ENCODE data around the gene CCDC8.
"Not testable (repeated sequence)": the region's sequence is repeated elsewhere in the genome, so short reads cannot be mapped to it uniquely, and the experiment has no call there.

CCDC8 gene

GRCh38 chr19:46383171-46383815 is 30.1 kb downstream of the CCDC8 start:
- no peak for DNase-seq (ENCODE audit: low read depth in 2 of 2)

- DNase-seq (ENCODE audit: low read depth in 2 of 2): no peak
These were observed 31.5 kb downstream of the CCDC8 start for GRCh38 chr19:46381756-46382345.

- no peak for DNase-seq (ENCODE audit: low read depth in 2 of 2)
These were observed 32.0 kb downstream of the CCDC8 start for GRCh38 chr19:46381346-46381745.

GRCh38 chr19:46380690-46381089 is 32.7 kb downstream of the CCDC8 start:
- no peak for DNase-seq (ENCODE audit: low read depth in 2 of 2)

GRCh38 chr19:46378268-46378667 is 35.1 kb downstream of the CCDC8 start:
- DNase-seq (ENCODE audit: low read depth in 2 of 2): no peak

GRCh38 chr19:46376241-46377153 is 36.9 kb downstream of the CCDC8 start:
- DNase-seq (ENCODE audit: low read depth in 2 of 2): no peak

- not testable (repeated sequence) for DNase-seq (ENCODE audit: low read depth in 2 of 2)
These were observed 37.8 kb downstream of the CCDC8 start for GRCh38 chr19:46375476-46376067.

- DNase-seq (ENCODE audit: low read depth in 2 of 2): no peak
These were observed 38.6 kb downstream of the CCDC8 start for GRCh38 chr19:46374536-46375475.

GRCh38 chr19:46373491-46374359 is 39.6 kb downstream of the CCDC8 start:
- no peak for DNase-seq (ENCODE audit: low read depth in 2 of 2)

- no peak for DNase-seq (ENCODE audit: low read depth in 2 of 2)
These were observed 40.4 kb downstream of the CCDC8 start for GRCh38 chr19:46372901-46373490.

GRCh38 chr19:46371371-46371901 is 41.9 kb downstream of the CCDC8 start:
- DNase-seq (ENCODE audit: low read depth in 2 of 2): no peak

GRCh38 chr19:46369817-46370216 is 43.5 kb downstream of the CCDC8 start:
- DNase-seq (ENCODE audit: low read depth in 2 of 2): no peak

GRCh38 chr19:46368116-46368515 is 45.2 kb downstream of the CCDC8 start:
- DNase-seq (ENCODE audit: low read depth in 2 of 2): no peak

- DNase-seq (ENCODE audit: low read depth in 2 of 2): no peak
These were observed 45.9 kb downstream of the CCDC8 start for GRCh38 chr19:46367426-46367825.

GRCh38 chr19:46366620-46367292 is 46.6 kb downstream of the CCDC8 start:
- DNase-seq (ENCODE audit: low read depth in 2 of 2): no peak

- DNase-seq (ENCODE audit: low read depth in 2 of 2): no peak
These were observed 47.8 kb downstream of the CCDC8 start for GRCh38 chr19:46365561-46365960.

GRCh38 chr19:46364359-46364758 is 49.0 kb downstream of the CCDC8 start:
- DNase-seq (ENCODE audit: low read depth in 2 of 2): no peak

- no peak for DNase-seq (ENCODE audit: low read depth in 2 of 2)
These were observed 51.4 kb downstream of the CCDC8 start for GRCh38 chr19:46361915-46362314.
